Panc1 (cell line): ENCODE data around the gene MYADM. TPM values are rescaled to one million over a fixed set of nuclear protein-coding genes. Genes with fewer than 3 reads are reported as not detected.

Experiments
- ATAC-seq: fragments of 200-7000 bp; cut with Tn5 transposase; 2 replicates; pipeline ENCODE4 v1.9.1; 2020; ENCODE audit warnings: mild to moderate bottlenecking, moderate library complexity
- Bru-seq: library from RNA; stranded (reverse); fragments of 400-500 nt; gene quantifications from one replicate; lab custom pipeline; 2021; lab: Mats Ljungman, UMichigan
- BruChase-seq, 2 experiments: library from RNA; stranded (reverse); fragments of 400-500 nt; gene quantifications; one replicate each; lab custom pipeline; 2021; lab: Mats Ljungman, UMichigan
- BruUV-seq: library from RNA; stranded (reverse); fragments of 400-500 nt; replicated peaks from 2 replicates; lab custom pipeline; 2021; lab: Mats Ljungman, UMichigan
- CTCF ChIA-PET: fragments of 300-600 bp; sonication (Branson Sonifier 250); formaldehyde crosslinking; loops from one replicate; lab custom pipeline; 2022; ENCODE audit warnings: antibody characterized with exemption; lab: Charles Lee
- POLR2A ChIA-PET: fragments of 300-600 bp; sonication (Branson Sonifier 250); formaldehyde crosslinking; loops from one replicate; lab custom pipeline; 2022; ENCODE audit warnings: antibody characterized with exemption; lab: Charles Lee
- DNase-seq: peaks from one replicate; pipeline ENCODE4 v3.0.0-alpha.2; 2010; ENCODE audit warnings: low read depth, low spot score
- H3K27ac ChIP-seq: 2 replicates; pipeline ENCODE4 v1.5.1; 2011; ENCODE audit warnings: mild to moderate bottlenecking, low read length, inconsistent platforms
- H3K27me3 ChIP-seq: fragments of 200-500 bp; sonication (Bioruptor generic); 2 replicates; pipeline ENCODE4 v1.6.0; 2014; ENCODE audit warnings: low read length, inconsistent platforms; ENCODE audit not compliant: control insufficient read depth, insufficient read depth
- H3K36me3 ChIP-seq: fragments of 200-500 bp; sonication (Bioruptor generic); 2 replicates; pipeline ENCODE4 v1.5.1; 2014; ENCODE audit warnings: inconsistent platforms, mild to moderate bottlenecking, low read length, moderate library complexity; ENCODE audit not compliant: control insufficient read depth, insufficient read depth
- H3K4me1 ChIP-seq: 2 replicates; pipeline ENCODE4 v1.5.1; 2011; ENCODE audit warnings: inconsistent platforms, mild to moderate bottlenecking, low read length, moderate library complexity; ENCODE audit not compliant: control insufficient read depth, insufficient read depth
- H3K4me3 ChIP-seq, 2 experiments: 2 replicates each; pipeline ENCODE4 v1.5.1; 2011 to 2012; ENCODE audit warnings: low read depth in 2 of 2, low read length in 2 of 2, mild to moderate bottlenecking in 2 of 2, inconsistent platforms in 1 of 2, moderate library complexity in 1 of 2
- H3K9me3 ChIP-seq: fragments of 200-500 bp; sonication (Bioruptor generic); 2 replicates; pipeline ENCODE4 v1.5.1; 2014; ENCODE audit warnings: low read depth, mild to moderate bottlenecking, inconsistent platforms, low read length, moderate library complexity; ENCODE audit not compliant: control insufficient read depth, insufficient read depth
- POLR2AphosphoS5 ChIP-seq: IDR thresholded peaks from 2 replicates; pipeline ENCODE4 v1.6.1; 2012; ENCODE audit warnings: mild to moderate bottlenecking, low read depth, low read length, moderate library complexity
- REST ChIP-seq, 2 experiments: IDR thresholded peaks; 2 replicates each; pipeline ENCODE4 v1.6.1; 2011 to 2012; ENCODE audit warnings: low read depth in 2 of 2, control low read depth in 1 of 2, low read length in 1 of 2, mild to moderate bottlenecking in 1 of 2, moderate library complexity in 1 of 2; ENCODE audit not compliant: insufficient read depth in 1 of 2
- SIN3A ChIP-seq: IDR thresholded peaks from 2 replicates; pipeline ENCODE4 v1.6.1; 2012; ENCODE audit warnings: low read depth, mild to moderate bottlenecking, low read length, moderate library complexity, borderline replicate concordance; ENCODE audit not compliant: insufficient read depth
- TCF7L2 ChIP-seq: IDR thresholded peaks from 2 replicates; pipeline ENCODE4 v1.6.1; 2011; ENCODE audit warnings: mild to moderate bottlenecking, low read depth, low read length, inconsistent platforms
- in situ Hi-C: cut with HindIII; loops from 2 replicates; pipeline ENCODE4 v1.10.0; 2016; ENCODE audit warnings: low sequenced_read_pairs, low pct_unique_long_range_greater_than_20kb
- intact Hi-C: fragments of 100-400 bp; cut with micrococcal nuclease; formaldehyde crosslinking; loops from one replicate; pipeline ENCODE4 v1.10.0; 2022; ENCODE audit not compliant: unreplicated experiment
- long read RNA-seq: library from polyadenylated mRNA; unstranded; transcript quantifications from one replicate; pipeline ENCODE4 v2.0.0, GENCODE V29; 2021; ENCODE audit not compliant: unreplicated experiment
- polyA plus RNA-seq: library from polyadenylated mRNA; unstranded; fragments of >200 nt; gene quantifications from one replicate; pipeline ENCODE4 v1.2.1, GENCODE V29; 2012; ENCODE audit warnings: missing spikeins; ENCODE audit not compliant: insufficient read length
- total RNA-seq: library from RNA; stranded (reverse); gene quantifications from one replicate; pipeline ENCODE4 v1.2.1, GENCODE V29; 2021; ENCODE audit not compliant: unreplicated experiment
- TF ChIP-seq, protein P1 (sequence below): fragments of 450-650 bp; IDR thresholded peaks from 2 replicates; pipeline ENCODE4 v1.5.1; 2017; ENCODE audit warnings: mild to moderate bottlenecking

Gene MYADM
- total RNA-seq (469 TPM), Bru-seq, nascent RNA (percentile 96 among the genes with signal in this experiment), BruChase-seq, experiment 1, labeled RNA remaining after a 2-hour chase (percentile 100 among the genes with signal in this experiment), BruChase-seq, experiment 2, labeled RNA remaining after a 6-hour chase (percentile 100 among the genes with signal in this experiment)
- 387 TPM for polyA plus RNA-seq
- long read RNA-seq, transcript MYADM-204 (3 exons, 3,056 nt) = major isoform, 24 of 278 reads
- long read RNA-seq, transcript MYADM-202 (2 exons, 1,492 nt) = minor isoform, 20 of 278 reads
- long read RNA-seq, partial matches to known transcripts = 225 of 278 reads
- long read RNA-seq, other reads (novel, unspliced or antisense) = 3 of 278 reads

DNA sequence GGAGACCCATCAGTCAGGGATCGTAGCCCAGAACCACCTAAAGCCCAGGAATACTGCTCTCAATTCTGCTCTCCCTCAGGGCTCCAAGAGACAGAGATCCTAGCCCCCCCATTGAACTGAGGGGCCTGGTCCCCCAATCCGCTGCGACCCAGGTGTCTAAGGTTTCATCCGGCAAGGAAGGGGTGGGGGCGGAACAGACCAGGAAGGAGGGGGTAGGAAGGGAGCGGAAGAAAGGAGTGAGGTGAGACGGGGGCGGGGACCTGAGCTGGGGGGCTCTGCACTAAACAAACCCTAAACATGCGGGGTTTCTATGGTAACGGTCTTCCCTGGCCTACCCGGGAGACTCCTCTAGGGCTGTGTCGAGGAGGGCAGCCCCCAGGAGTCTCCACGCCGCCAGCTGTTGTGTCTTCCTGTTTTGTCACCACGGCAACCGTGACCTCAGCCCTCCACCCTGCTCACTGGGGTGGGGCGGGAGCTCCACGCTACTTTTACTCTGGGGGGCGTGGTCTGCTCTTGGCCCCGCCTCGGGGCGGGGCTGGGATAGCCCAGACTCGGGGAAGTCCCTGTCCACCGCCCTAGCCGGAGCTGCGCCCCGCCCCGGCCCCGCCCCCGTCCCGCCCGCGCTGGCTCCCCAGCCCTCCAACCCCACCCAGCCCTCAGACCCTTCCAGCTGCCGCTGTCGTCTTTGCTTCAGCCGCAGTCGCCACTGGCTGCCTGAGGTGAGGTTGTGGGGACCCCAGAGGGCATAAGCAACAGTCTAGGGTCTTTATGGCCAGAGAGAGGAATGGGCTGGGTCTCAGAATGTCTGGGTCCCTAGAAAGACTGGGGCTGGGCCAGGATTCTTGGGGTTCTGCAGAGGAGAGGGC is at the start of gene MYADM:
TSS of gene MYADM (plus strand) at position 659 of the 866 bp plus-strand sequence. CDS start 5,647 bp downstream, outside the sequence.
- peak within 1 kb of the TSS; percentile 96 for H3K27ac ChIP-seq
- H3K4me1 ChIP-seq = peaks cover 39% of the 10 kb centered on the region
- POLR2A ChIA-PET = interaction anchor here (0.5 to 2.5 kb wide), 9 partner anchors 9 to 305 kb away, joined by 3 to 16 read pairs (median 4); partner anchors contain the start of gene TMC4
- intact Hi-C loops (no loop called here), in situ Hi-C loops (no loop called here)
- no peaks in the 10 kb centered on the region for H3K27me3 ChIP-seq
- peak; percentile 70 for ATAC-seq
- DNase-seq = peak; percentile 95
- H3K9me3 ChIP-seq = no peaks in the 10 kb centered on the region
- H3K36me3 ChIP-seq = no peaks in the 10 kb centered on the region; the same call in 1 of the 2 replicates
- H3K4me3 ChIP-seq = peak within 1 kb of the TSS; percentile 95 to 96
- CTCF ChIA-PET = interaction anchor here (0.8 kb wide), 1 partner anchor 162 kb away, joined by 3 read pairs; no protein-coding TSS in a partner anchor
- TF ChIP-seq, protein P1, sequence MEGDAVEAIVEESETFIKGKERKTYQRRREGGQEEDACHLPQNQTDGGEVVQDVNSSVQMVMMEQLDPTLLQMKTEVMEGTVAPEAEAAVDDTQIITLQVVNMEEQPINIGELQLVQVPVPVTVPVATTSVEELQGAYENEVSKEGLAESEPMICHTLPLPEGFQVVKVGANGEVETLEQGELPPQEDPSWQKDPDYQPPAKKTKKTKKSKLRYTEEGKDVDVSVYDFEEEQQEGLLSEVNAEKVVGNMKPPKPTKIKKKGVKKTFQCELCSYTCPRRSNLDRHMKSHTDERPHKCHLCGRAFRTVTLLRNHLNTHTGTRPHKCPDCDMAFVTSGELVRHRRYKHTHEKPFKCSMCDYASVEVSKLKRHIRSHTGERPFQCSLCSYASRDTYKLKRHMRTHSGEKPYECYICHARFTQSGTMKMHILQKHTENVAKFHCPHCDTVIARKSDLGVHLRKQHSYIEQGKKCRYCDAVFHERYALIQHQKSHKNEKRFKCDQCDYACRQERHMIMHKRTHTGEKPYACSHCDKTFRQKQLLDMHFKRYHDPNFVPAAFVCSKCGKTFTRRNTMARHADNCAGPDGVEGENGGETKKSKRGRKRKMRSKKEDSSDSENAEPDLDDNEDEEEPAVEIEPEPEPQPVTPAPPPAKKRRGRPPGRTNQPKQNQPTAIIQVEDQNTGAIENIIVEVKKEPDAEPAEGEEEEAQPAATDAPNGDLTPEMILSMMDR = no peak
- peak; percentile 92 for TF ChIP-seq POLR2AphosphoS5
- TF ChIP-seq TCF7L2 = no peak
- TF ChIP-seq REST (IDR thresholded peaks at IDR 0.05; ENCODE audit: insufficient read depth in 1 of 2, low read depth in 2 of 2, low read length in 1 of 2) = 0 out of 4 replicates have a peak, but pooled peaks of 1 of the 2 experiments have one; percentile 58
- peak; percentile 96; the same call in 1 of the 2 replicates for TF ChIP-seq SIN3A
- BruUV-seq = TSS peak; percentile 92

DNA sequence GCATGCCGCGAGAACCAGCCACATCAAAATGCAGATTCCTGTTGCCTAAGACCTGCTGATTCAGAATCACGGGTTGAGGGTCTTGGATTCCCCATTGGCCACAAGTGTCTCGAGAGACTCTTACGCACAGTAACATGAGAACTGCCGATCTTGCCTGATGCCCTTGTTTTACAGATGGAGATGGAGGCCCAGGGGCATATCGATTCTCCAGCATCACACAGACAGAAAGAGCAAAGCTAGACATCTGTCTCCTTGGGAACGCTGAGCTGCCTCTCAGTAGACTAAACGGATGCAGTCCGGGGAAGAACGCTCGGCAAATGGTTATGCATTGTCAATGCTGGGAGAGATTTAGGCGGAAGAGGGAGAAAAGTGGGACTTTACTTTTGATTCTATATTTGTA is 48.9 kb upstream of the MYADM start:
- ChIA-PET POLR2A (no interaction called here), CTCF (interaction anchor here (0.6 kb wide), 1 partner anchor 26 kb away, joined by 3 read pairs; no protein-coding TSS in a partner anchor)
- Histone ChIP-seq H3K4me1 (no peaks in the 10 kb centered on the region), H3K9me3 (no peaks in the 10 kb centered on the region), H3K4me3 (no peak overlapping the region), H3K36me3 (no peaks in the 10 kb centered on the region), H3K27ac (no peak overlapping the region), H3K27me3 (no peaks in the 10 kb centered on the region)
- in situ Hi-C loops = no loop called here
- intact Hi-C loops = no loop called here
- TF ChIP-seq TCF7L2 = no peak
- no peak for TF ChIP-seq SIN3A
- TF ChIP-seq, protein P1 = no peak
- TF ChIP-seq POLR2AphosphoS5 = no peak
- TF ChIP-seq REST (IDR thresholded peaks at IDR 0.05; ENCODE audit: insufficient read depth in 1 of 2, low read depth in 2 of 2, low read length in 1 of 2) = no peak
- no peak for ATAC-seq
- BruUV-seq = no TSS peak
- no peak for DNase-seq
